Activated naive CD4-positive, alpha-beta T cell treated with anti-CD3 and anti-CD28 coated beads, Interleukin-2, amount 10 ng/mL, durations not matched to agents 7 days and 5 days (primary cell): ENCODE measurements around the gene CCNF.
A peak's percentile ranks its signal among the peaks of the same experiment; 100 is the strongest.
"Not testable (repeated sequence)": the region's sequence is repeated elsewhere in the genome, so short reads cannot be mapped to it uniquely, and the experiment has no call there.

Source experiments
- CTCF ChIA-PET: fragments of 350-600 bp; sonication (Branson Sonifier 250); formaldehyde crosslinking; loops from one replicate; lab custom pipeline; 2021; ENCODE audit warnings: antibody characterized with exemption; lab: Charles Lee
- DNase-seq: peaks from one replicate; pipeline ENCODE4 v3.0.0-alpha.2; 2020
- H3K27ac Mint-ChIP-seq: one replicate; pipeline ENCODE4 v1.8.0; 2021; ENCODE audit warnings: mild to moderate bottlenecking, moderate library complexity, mixed read lengths
- H3K27me3 Mint-ChIP-seq: one replicate; pipeline ENCODE4 v1.8.0; 2021; ENCODE audit warnings: mild to moderate bottlenecking, mixed read lengths
- H3K36me3 Mint-ChIP-seq: one replicate; pipeline ENCODE4 v1.8.0; 2021; ENCODE audit warnings: mixed read lengths
- H3K4me1 Mint-ChIP-seq: one replicate; pipeline ENCODE4 v1.8.0; 2021; ENCODE audit warnings: mixed read lengths
- H3K4me3 Mint-ChIP-seq: one replicate; pipeline ENCODE4 v1.8.0; 2021; ENCODE audit warnings: mild to moderate bottlenecking, moderate library complexity, mixed read lengths
- H3K9me3 Mint-ChIP-seq: one replicate; pipeline ENCODE4 v1.8.0; 2021; ENCODE audit warnings: mixed read lengths

CCNF gene

DNA sequence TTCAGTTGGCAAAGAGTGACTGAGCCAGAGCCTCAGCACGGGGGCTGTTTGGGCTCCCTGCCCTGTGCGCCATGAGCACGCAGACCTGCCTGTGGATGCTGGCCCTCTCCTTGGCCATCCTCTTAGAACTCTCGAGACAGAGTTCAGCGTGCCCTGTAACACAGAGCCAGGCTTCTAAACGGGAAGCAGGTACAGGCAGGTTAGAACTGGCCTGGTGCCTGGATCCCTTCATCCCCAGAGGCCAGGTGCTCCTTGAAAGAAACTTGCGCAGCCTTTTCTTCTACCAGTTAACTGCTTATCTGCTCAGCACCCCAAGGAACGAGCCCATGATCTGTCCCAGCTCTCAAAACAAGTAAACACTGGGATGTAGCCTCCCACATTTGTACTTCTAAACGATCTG lies 6.9 kb downstream of the CCNF start:
- H3K36me3 Mint-ChIP-seq: peaks cover 66% of the 10 kb centered on the region
- no peak overlapping the region for H3K4me3 Mint-ChIP-seq
- CTCF ChIA-PET: no interaction called here
- no peak overlapping the region for H3K27ac Mint-ChIP-seq
- H3K4me1 Mint-ChIP-seq: peaks cover 44% of the 10 kb centered on the region
- no peak for DNase-seq
- no peaks in the 10 kb centered on the region for H3K27me3 Mint-ChIP-seq
- H3K9me3 Mint-ChIP-seq: no peaks in the 10 kb centered on the region

DNA sequence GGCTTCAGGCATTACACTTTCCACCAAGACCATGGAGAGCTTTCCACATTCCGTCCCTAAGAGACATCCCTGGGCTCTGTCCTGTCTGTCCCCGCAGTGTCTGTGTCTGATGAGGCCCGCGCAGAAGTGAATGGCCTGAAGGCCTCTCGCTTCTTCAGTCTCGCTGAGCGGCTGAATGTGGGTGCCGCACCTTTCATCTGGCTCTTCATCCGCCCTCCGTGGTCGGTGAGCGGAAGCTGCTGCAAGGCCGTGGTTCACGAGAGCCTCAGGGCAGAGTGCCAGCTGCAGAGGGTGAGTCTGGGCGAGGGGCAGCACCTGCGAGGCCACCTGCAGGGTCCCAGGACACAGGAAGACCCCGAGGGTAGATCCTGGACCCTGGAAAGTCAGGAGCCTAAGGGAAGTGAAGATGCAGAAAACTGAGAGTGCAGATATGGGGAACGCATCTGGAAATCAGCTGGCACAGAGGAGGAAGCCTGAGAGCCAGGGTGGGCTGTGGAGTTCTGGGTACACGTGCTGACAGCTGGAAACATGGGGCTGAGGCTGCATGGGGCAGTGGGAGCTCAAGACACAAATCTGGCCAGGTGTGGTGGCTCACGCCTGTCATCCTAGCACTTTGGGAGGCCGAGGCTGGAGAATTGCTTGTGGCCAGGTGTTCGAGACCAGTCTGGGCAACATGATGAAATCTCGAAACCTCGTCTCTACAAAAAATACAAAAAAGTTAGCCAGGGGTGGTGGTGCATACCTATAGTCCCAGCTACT lies 8.0 kb downstream of the CCNF start:
- Mint-ChIP-seq H3K4me3 (no peak overlapping the region), H3K4me1 (peaks cover 43% of the 10 kb centered on the region), H3K27me3 (no peaks in the 10 kb centered on the region), H3K9me3 (no peaks in the 10 kb centered on the region), H3K27ac (peak overlapping the region; percentile 55), H3K36me3 (peaks cover 66% of the 10 kb centered on the region)
- CTCF ChIA-PET: no interaction called here
- no peak for DNase-seq

DNA sequence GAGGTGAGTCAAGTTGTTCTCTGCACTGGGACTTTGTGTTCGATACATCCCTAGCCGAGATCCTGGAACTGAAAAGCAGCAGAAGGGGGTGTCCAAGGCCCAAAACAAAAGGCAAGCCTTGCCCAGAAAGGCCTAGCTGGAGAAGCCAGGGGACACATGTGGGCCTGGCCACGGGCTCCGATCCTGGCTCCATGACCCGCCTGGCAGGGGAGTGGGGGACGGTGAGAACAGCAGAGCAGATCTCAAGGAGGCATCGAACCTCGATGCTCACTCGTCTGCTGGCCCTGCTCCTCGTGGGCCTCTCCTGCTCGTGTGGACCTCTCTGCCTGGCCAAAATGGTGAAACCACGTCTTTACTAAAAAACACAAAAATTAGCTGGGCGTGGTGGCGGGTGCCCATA lies 8.9 kb downstream of the CCNF start:
- Mint-ChIP-seq H3K27me3 (no peaks in the 10 kb centered on the region), H3K36me3 (peaks cover 61% of the 10 kb centered on the region), H3K4me1 (peaks cover 34% of the 10 kb centered on the region), H3K4me3 (no peak overlapping the region), H3K9me3 (no peaks in the 10 kb centered on the region), H3K27ac (no peak overlapping the region)
- CTCF ChIA-PET: interaction anchor here (3.1 kb wide), 1 partner anchor 9 kb away, joined by 10 read pairs; the partner anchor contains the start of gene CCNF
- no peak for DNase-seq

DNA sequence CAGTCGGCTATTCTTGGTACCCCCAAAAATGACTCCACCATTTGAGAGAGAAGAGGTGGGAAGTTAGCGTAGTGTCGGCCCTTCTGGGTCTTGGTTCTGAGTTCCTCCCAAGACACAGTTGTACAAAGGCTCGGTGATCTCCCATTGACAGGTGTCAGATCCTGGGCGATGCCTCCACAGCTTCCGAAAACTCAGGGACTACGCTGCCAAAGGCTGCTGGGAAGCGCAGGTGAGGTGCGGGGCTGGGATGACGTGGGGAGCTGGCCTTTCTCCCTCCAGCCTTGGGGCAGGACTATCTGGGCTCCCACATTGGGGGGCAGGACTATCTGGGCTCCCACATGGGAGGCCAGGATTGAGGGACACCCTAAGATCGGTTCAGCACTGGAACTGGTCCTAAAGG lies 10.4 kb downstream of the CCNF start:
- Mint-ChIP-seq H3K4me1 (peaks cover 30% of the 10 kb centered on the region), H3K27me3 (no peaks in the 10 kb centered on the region), H3K9me3 (no peaks in the 10 kb centered on the region), H3K27ac (peak overlapping the region; percentile 79), H3K4me3 (no peak overlapping the region), H3K36me3 (peaks cover 61% of the 10 kb centered on the region)
- CTCF ChIA-PET: interaction anchor here (3.1 kb wide), 1 partner anchor 10 kb away, joined by 10 read pairs; the partner anchor contains the start of gene CCNF
- no peak for DNase-seq

DNA sequence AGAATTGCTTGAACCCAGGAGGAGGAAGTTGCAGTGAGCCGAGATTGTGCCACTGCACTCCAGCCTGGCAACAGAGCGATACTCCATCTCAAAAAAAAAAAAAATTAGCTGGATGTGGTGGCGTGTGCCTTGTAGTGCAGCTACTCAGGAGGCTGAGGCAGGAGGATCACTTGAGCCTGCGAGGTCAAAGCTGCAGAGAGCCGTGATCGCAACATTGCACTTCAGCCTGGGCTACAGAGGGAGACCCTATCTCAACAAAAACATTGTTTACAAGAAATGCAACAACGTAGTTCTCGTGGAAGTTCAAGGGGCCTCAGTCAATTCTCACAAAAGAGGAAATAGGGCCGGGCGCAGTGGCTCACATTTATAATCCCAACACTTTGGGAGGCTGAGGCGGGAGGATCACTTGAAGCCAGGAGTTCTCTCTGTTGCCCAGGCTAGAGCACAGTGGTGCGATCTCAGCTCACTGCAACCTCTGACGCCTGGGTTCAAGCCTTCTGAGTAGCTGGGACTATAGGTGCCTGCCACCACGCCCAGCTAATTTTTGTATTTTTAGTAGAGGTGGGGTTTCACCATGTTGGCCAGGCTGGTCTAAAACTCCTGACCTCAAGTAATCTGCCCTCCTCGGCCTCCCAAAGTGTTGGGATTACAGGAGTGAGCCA lies 12.0 kb downstream of the CCNF start:
- not testable (repeated sequence) for H3K27me3 Mint-ChIP-seq, H3K9me3 Mint-ChIP-seq, H3K4me3 Mint-ChIP-seq
- Mint-ChIP-seq H3K27ac (peak overlapping the region; percentile 37), H3K36me3 (peaks cover 57% of the 10 kb centered on the region), H3K4me1 (peaks cover 27% of the 10 kb centered on the region)
- peak; percentile 33 for DNase-seq
- CTCF ChIA-PET: interaction anchor here (1.0 to 3.1 kb wide), 3 partner anchors 12 to 246 kb away, joined by 3 to 10 read pairs (median 4); partner anchors contain the start of gene CCNF

DNA sequence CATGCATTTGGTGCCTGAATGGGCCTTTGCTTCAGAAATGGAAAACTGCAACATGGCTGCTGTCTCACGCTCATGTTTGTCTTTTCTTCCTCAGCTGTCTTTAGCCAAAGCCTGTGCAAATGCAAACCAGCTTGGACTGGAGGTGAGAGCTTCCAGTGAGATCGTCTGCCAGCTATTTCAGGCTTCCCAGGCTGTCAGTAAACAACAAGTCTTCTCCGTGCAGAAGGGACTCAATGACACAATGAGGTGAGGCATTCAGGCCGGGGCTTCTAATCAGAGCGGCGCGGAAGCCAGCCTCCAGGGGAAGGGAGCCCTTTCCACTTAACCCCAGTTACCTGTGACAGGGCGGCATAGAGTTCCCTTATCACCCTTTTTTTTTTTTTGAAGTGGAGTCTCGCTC lies 14.3 kb downstream of the CCNF start:
- no peaks in the 10 kb centered on the region for H3K27me3 Mint-ChIP-seq
- peaks cover 50% of the 10 kb centered on the region for H3K36me3 Mint-ChIP-seq
- H3K4me1 Mint-ChIP-seq: peaks cover 20% of the 10 kb centered on the region
- no peak for DNase-seq
- H3K9me3 Mint-ChIP-seq: no peaks in the 10 kb centered on the region
- no peak overlapping the region for H3K4me3 Mint-ChIP-seq
- H3K27ac Mint-ChIP-seq: no peak overlapping the region
- CTCF ChIA-PET: interaction anchor here (1.3 to 2.0 kb wide), 3 partner anchors 13 to 57 kb away, joined by 3 to 4 read pairs (median 4); no protein-coding TSS in a partner anchor

DNA sequence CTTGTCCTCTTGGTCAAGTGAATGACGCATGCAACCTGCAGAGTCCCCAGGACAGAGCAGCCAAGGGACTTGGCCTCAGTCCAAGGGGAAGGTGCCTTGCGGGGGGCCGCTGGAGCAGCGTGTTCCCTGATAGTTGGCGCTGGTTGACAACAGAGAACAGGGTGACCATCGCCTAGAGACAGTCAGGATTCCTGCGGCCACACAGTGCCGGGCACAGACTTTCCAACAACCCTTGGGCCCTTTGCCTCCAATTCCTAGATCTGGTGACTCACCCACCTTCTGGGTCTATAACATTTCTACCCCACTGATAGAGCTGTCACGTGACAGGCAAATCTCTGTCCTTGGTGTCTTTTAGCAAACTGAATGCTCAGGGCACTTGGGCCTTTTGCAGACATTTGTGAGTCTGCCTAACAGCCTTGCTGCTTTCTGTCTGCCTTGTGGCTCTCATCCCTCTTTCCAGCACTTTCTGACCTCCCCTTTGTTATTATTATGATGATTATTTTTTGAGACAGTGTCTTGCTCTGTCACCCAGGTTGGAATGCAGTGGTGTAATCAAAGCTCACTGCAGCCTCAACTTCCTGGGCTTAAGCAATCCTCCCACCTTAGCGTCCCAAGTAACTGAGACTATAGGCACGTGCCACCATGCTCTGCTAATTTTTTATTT lies 18.8 kb downstream of the CCNF start:
- no peaks in the 10 kb centered on the region for H3K27me3 Mint-ChIP-seq
- peaks cover 60% of the 10 kb centered on the region for H3K36me3 Mint-ChIP-seq
- DNase-seq: no peak

DNA sequence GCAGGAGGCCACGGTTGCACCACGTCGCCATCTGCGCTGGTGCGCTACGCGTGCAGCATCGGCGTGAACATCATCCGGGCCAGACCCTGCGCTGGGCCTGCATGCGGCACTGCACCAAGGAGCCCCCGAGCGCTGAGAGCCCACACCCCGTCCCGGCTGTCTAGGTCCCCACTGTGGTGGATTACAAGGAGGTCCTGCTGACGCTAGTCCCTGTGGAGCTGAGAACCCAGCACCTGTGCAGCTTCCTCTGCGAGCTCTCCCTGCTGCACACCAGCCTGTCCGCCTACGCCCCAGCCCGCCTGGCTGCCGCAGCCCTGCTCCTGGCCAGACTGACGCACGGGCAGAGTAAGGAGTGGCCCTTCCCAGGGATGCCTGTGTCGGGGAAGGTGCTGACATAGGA lies 19.9 kb downstream of the CCNF start:
- H3K4me1 Mint-ChIP-seq: no peaks in the 10 kb centered on the region

More for the DNA sequence above, 18.8 kb downstream of the CCNF start:
- Mint-ChIP-seq H3K9me3 (no peaks in the 10 kb centered on the region), H3K4me1 (no peaks in the 10 kb centered on the region), H3K4me3 (no peak overlapping the region), H3K27ac (no peak overlapping the region)
- CTCF ChIA-PET: no interaction called here

DNA sequence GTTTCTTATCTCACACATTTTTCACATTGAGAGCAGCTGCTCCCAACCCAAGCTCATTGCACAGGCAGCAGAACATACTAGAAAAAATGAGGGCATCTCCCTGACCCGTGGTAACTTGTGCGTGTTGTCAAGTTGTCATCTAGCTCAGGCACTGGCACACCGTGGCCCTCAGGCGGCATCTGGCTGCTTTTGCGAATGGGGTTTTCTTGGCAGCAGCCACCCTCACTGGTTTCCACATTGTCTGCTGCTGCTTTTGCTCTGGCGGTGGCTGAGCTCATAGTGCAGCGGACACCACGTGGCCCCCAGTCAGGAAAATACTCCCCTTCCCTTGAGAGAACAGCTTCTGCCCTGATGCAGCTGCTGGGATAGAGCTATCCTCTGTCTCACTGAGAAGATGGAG lies 21.3 kb downstream of the CCNF start:
- Mint-ChIP-seq H3K36me3 (peaks cover 62% of the 10 kb centered on the region), H3K4me1 (no peaks in the 10 kb centered on the region), H3K27me3 (no peaks in the 10 kb centered on the region), H3K4me3 (no peak overlapping the region), H3K9me3 (no peaks in the 10 kb centered on the region), H3K27ac (no peak overlapping the region)
- no peak for DNase-seq
- CTCF ChIA-PET: interaction anchor here (0.6 to 1.0 kb wide), 3 partner anchors 9 to 389 kb away, joined by 3 to 4 read pairs (median 3); partner anchors contain the start of gene TEDC2

More for the DNA sequence above, 19.9 kb downstream of the CCNF start:
- H3K9me3 Mint-ChIP-seq: no peaks in the 10 kb centered on the region
- H3K27me3 Mint-ChIP-seq: no peaks in the 10 kb centered on the region
- no peak for DNase-seq
- CTCF ChIA-PET: no interaction called here
- no peak overlapping the region for H3K27ac Mint-ChIP-seq
- no peak overlapping the region for H3K4me3 Mint-ChIP-seq
- peaks cover 63% of the 10 kb centered on the region for H3K36me3 Mint-ChIP-seq

DNA sequence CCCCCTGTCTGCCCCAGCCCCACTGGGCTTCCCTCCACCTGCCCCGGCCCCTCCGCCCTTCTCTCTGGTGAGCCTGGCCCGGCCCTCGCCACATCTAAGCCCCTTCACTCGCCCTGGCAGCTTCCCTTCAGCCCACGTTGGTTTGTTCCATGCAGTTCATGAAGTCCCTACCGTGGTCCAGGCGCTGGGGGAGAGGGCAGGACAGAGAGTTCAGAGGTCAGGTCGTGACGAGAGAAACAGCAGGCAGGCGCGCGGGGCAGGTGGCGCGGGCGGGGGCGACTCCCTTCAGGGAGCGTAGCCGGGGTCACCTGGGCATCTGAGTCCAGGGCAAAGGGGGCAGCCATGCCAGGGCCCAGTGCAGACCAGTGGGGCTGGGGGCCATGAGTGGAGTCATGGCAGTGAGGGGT lies 21.7 kb downstream of the CCNF start:
- Mint-ChIP-seq H3K4me1 (no peaks in the 10 kb centered on the region), H3K27ac (no peak overlapping the region), H3K4me3 (no peak overlapping the region), H3K36me3 (peaks cover 64% of the 10 kb centered on the region), H3K27me3 (no peaks in the 10 kb centered on the region), H3K9me3 (no peaks in the 10 kb centered on the region)
- DNase-seq: no peak
- CTCF ChIA-PET: interaction anchor here (0.6 to 1.0 kb wide), 2 partner anchors 8 to 388 kb away, joined by 3 to 4 read pairs; partner anchors contain the start of gene TEDC2

DNA sequence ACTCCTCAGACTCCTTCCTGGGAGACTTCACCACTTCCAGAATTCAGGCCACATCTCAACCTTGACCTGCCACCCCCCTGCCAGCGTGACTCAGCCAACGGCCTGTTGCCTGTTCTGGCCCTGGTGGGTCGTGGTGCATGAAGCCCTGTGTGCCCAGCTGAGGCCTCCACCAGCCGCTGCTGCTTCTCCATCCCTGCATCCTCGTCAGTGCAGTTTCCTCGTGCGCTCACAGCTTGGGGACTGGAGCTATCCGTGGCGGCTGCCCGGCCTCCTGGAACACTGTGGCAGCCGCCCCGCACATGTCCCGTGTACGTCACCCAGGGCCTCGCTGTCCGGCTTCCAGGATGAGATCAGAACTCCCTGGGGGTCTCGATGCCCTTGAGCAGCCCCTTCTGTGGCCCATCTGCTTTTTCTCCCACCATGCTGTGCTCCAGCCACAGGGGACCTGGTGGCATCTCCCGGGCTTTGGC lies 22.6 kb downstream of the CCNF start:
- CTCF ChIA-PET: no interaction called here
- Mint-ChIP-seq H3K9me3 (no peaks in the 10 kb centered on the region), H3K27me3 (no peaks in the 10 kb centered on the region), H3K27ac (no peak overlapping the region), H3K4me1 (peaks cover 2% of the 10 kb centered on the region), H3K36me3 (peaks cover 63% of the 10 kb centered on the region), H3K4me3 (no peak overlapping the region)
- DNase-seq: no peak

DNA sequence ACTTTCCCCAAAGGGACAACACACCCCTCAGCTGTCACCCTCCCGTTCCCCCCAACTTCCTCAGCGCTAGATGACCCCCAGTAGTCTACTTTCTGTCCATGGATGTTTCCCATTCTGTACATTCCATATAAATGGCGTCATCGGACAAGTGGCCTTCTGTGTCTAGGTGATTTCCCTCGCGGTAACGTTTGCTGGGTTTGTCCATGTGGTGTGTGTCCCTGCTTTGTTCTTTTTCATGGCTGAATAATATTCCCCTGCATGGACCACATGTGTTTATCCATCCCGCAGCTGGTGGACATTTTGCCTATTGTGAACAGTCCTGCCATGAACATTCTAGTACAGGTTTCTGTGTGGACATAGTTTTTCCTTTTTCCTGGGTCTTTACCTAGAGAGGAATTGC lies 23.4 kb downstream of the CCNF start:
- CTCF ChIA-PET: no interaction called here
- no peak for DNase-seq
- Mint-ChIP-seq H3K9me3 (no peaks in the 10 kb centered on the region), H3K27me3 (no peaks in the 10 kb centered on the region), H3K4me3 (no peak overlapping the region), H3K4me1 (peaks cover 3% of the 10 kb centered on the region), H3K27ac (no peak overlapping the region), H3K36me3 (peaks cover 69% of the 10 kb centered on the region)

DNA sequence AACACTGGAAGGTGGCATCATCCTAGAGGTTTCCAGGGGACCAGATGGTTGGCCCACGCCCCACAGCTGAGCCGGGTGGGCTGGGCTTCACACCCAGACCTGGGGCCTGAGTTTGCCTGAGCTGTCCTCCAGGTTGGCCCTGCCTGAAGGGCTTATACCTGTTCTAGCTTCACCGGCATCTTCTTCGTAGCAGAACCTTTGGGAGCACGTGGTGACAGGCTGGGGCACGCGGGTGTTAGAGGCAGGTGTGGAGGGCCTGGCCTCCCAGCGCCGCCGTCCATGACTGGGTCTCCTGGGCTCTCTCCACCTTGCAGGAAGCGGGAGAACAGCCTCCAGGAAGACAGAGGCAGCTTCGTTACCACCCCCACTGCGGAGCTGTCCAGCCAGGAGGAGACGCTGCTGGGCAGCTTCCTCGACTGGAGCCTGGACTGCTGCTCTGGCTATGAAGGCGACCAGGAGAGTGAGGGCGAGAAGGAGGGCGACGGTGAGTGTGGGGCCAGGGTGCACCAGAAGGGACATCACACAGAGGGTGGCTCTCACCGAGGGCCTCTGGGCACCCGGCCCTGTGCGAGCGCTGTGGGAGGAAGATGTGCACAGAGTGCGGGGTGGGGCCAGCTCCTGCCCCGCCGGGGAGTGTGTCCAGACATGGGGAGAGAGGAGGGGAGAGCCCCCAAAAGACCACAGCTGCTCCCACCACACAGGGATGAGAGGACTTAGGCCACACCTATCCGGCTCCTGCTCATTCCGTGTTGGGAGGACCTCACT lies 26.0 kb downstream of the CCNF start:
- peaks cover 16% of the 10 kb centered on the region for H3K4me1 Mint-ChIP-seq
- DNase-seq: no peak
- H3K36me3 Mint-ChIP-seq: peaks cover 57% of the 10 kb centered on the region
- no peak overlapping the region for H3K27ac Mint-ChIP-seq
- no peak overlapping the region for H3K4me3 Mint-ChIP-seq
- no peaks in the 10 kb centered on the region for H3K27me3 Mint-ChIP-seq
- no peaks in the 10 kb centered on the region for H3K9me3 Mint-ChIP-seq
- CTCF ChIA-PET: no interaction called here
